A549 (cell line): ENCODE measurements around the gene TLR6. TPM values are rescaled to one million over a fixed set of nuclear protein-coding genes. Genes with fewer than 3 reads are reported as not detected.

Source experiments
- ATAC-seq, 2 experiments: fragments of 200-7000 bp in 1 of 2; fragments of >200 bp in 1 of 2; cut with Nextera tagmentation in 1 of 2; cut with Tn5 transposase in 1 of 2; 3 replicates each; pipeline versions ENCODE4 v1.8.0 to v1.9.1; 2018 to 2020; ENCODE audit warnings: mild to moderate bottlenecking in 1 of 2, moderate library complexity in 1 of 2
- CTCF ChIA-PET: fragments of 300-600 bp; sonication (Branson Sonifier 250); formaldehyde crosslinking; extraction: SDS; loops from one replicate; lab custom pipeline; 2021; ENCODE audit warnings: antibody characterized with exemption, inconsistent platforms; lab: Yijun Ruan, JAX
- POLR2A ChIA-PET: fragments of 350-600 bp; formaldehyde crosslinking; extraction: SDS; loops from one replicate; lab custom pipeline; 2021; ENCODE audit warnings: antibody characterized with exemption, inconsistent platforms; lab: Yijun Ruan, JAX
- DNase-seq, 2 experiments: peaks; one replicate each; pipeline versions ENCODE4 v3.0.0 to v3.0.0-alpha.2; 2011 to 2016; ENCODE audit warnings: low read depth in 1 of 2, low spot score in 1 of 2
- FAIRE-seq: peaks from 2 replicates; lab custom pipeline; 2011; peaks lifted over from hg19 to GRCh38; lab: Jason Lieb, UNC
- H3K27ac ChIP-seq, 2 experiments: fragments of >200 bp; sonication (Bioruptor Twin); formaldehyde crosslinking; 3 replicates each; pipeline ENCODE4 v1.5.1; 2016 to 2017
- H3K4me1 ChIP-seq: fragments of >200 bp; sonication (Bioruptor Twin); formaldehyde crosslinking; 3 replicates; pipeline ENCODE4 v1.6.1; 2016
- H3K4me2 ChIP-seq: fragments of >200 bp; sonication (Bioruptor Twin); formaldehyde crosslinking; 3 replicates; pipeline ENCODE4 v1.6.1; 2016
- H3K4me3 ChIP-seq: fragments of >200 bp; sonication (Bioruptor Twin); formaldehyde crosslinking; 3 replicates; pipeline ENCODE4 v1.5.1; 2016
- H3K9me3 ChIP-seq: fragments of >200 bp; sonication (Bioruptor Twin); formaldehyde crosslinking; 3 replicates; pipeline ENCODE4 v1.6.1; 2016
- CHD4 ChIP-seq: fragments of 200-600 bp; sonication (generic); IDR thresholded peaks from 2 replicates; pipeline ENCODE4 v1.6.1; 2016; ENCODE audit warnings: antibody characterized with exemption, mild to moderate bottlenecking, borderline replicate concordance
- EHF ChIP-seq: fragments of 250-450 bp; sonication (Bioruptor Pico); IDR thresholded peaks from 2 replicates; pipeline ENCODE4 v1.5.0; 2020; ENCODE audit warnings: mild to moderate bottlenecking
- ESRRA ChIP-seq: fragments of 150-350 bp; IDR thresholded peaks from 2 replicates; pipeline ENCODE4 v1.6.1; 2014; ENCODE audit warnings: mild to moderate bottlenecking, low read length, borderline replicate concordance
- GATA3 ChIP-seq: IDR thresholded peaks from 2 replicates; pipeline ENCODE4 v1.6.1; 2012; ENCODE audit warnings: borderline replicate concordance
- HEYL ChIP-seq: fragments of 250-450 bp; sonication (Bioruptor Pico); IDR thresholded peaks from 2 replicates; pipeline ENCODE4 v1.8.0; 2021; ENCODE audit warnings: mild to moderate bottlenecking, moderate library complexity
- HOXA7 ChIP-seq: fragments of 250-450 bp; sonication (Bioruptor Pico); IDR thresholded peaks from 2 replicates; pipeline ENCODE4 v1.5.0; 2020; ENCODE audit warnings: mild to moderate bottlenecking, moderate library complexity
- MAZ ChIP-seq: fragments of 150-350 bp; IDR thresholded peaks from 2 replicates; pipeline ENCODE4 v1.6.1; 2014; ENCODE audit warnings: antibody characterized with exemption, low read depth, low read length, borderline replicate concordance
- MYC ChIP-seq: IDR thresholded peaks from 2 replicates; pipeline ENCODE4 v1.6.1; 2012; ENCODE audit warnings: mild to moderate bottlenecking, inconsistent platforms, low read length, improper control_type of control experiment, borderline replicate concordance
- NFE2L2 ChIP-seq: fragments of 150-350 bp; conservative IDR thresholded peaks from 2 replicates; pipeline ENCODE4 v1.6.1; 2014; ENCODE audit warnings: low read length
- POLR2AphosphoS2 ChIP-seq: conservative IDR thresholded peaks from 2 replicates; pipeline ENCODE4 v1.6.1; 2012; ENCODE audit warnings: low read length, improper control_type of control experiment, inconsistent platforms
- RNF2 ChIP-seq: fragments of 200-600 bp; sonication (generic); IDR thresholded peaks from 2 replicates; pipeline ENCODE4 v1.6.1; 2016; ENCODE audit warnings: low read depth, mild to moderate bottlenecking, antibody characterized with exemption, moderate library complexity, borderline replicate concordance
- ZNF302 ChIP-seq: fragments of 250-450 bp; sonication (Bioruptor Pico); IDR thresholded peaks from 2 replicates; pipeline ENCODE4 v1.9.0; 2021; ENCODE audit warnings: inconsistent platforms, mild to moderate bottlenecking, moderate library complexity
- ZSCAN20 ChIP-seq: fragments of 250-450 bp; sonication (Bioruptor Pico); IDR thresholded peaks from 2 replicates; pipeline ENCODE4 v1.8.0; 2022; ENCODE audit warnings: mild to moderate bottlenecking, moderate library complexity
- WGBS: methylation state at CpG from one replicate; pipeline ENCODE4 v1.1.6; 2017; ENCODE audit errors: missing lambda C conversion rate; 5-methylcytosine and 5-hydroxymethylcytosine counted together
- polyA plus RNA-seq, 4 experiments: library from polyadenylated mRNA; depleted of rRNA in 3 of 4; stranded (reverse); fragments of >200 nt; fragmentation: RNase III in 1 of 4; extraction: RNeasy Plus Mini Kit Qiagen cat#74134 plus additional on column Dnase treatment in 1 of 4; gene quantifications; 2 replicates in 3 of 4; 3 replicates in 1 of 4; pipeline ENCODE4 v1.2.3, GENCODE V29; 2011 to 2017
- TF ChIP-seq, protein P1 (sequence below): fragments of 450-650 bp; IDR thresholded peaks from 2 replicates; pipeline ENCODE4 v1.6.1; 2014; ENCODE audit warnings: antibody characterized with exemption
- TF ChIP-seq, protein P2 (sequence below): fragments of >200 bp; sonication (Bioruptor Twin); formaldehyde crosslinking; IDR thresholded peaks from 3 replicates; pipeline ENCODE4 v1.6.1; 2016
- TF ChIP-seq, protein P3 (sequence below): fragments of 200-600 bp; sonication (generic); IDR thresholded peaks from 2 replicates; pipeline ENCODE4 v1.6.1; 2016; ENCODE audit warnings: antibody characterized with exemption, mild to moderate bottlenecking, moderate library complexity
- TF ChIP-seq, protein P4 (sequence below): fragments of >200 bp; sonication (Bioruptor Twin); formaldehyde crosslinking; IDR thresholded peaks from 2 replicates; pipeline ENCODE4 v1.6.1; 2016

TLR6 gene
- polyA plus RNA-seq, 2 of the 4 experiments (the other 2 are of a cell fraction), result 5.6 to 11.5 TPM

DNA sequence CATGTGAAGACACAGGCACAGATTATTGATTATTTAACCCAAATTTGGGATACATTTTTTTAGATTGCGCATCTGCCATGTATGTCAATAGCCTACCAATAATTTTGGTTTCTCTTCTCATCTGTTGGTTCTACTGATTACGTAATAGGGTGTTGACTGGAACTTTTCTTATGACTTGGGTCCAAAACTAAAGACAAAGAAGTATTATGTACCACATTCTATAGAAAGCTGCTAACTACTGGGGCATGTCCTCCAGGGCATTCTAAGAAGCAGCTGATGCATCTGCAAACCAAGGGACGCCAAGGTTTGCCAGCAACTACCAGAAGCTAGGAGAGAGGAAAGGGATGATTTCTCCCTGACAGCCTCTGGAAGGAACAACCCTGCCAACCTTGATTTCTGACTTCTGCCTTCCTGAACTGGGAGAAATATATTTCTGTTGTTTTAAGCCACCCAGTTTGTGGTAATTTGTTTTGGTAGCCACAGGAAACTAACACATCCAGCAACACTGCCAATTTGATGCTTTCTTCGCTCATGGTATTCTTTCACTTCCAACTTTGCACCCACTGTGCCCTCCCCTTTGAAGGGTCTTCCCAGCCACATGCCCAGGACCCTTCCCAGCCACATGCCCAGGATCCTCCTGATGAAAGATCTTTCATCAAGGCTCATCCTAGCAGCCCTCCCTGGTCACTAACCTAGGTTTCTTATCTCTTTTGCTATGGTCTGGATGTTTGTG is 36.1 kb downstream of the TLR6 start:
- DNase-seq, result no peak
- no peaks in the 10 kb centered on the region; the same call in 2 of the 3 replicates for H3K9me3 ChIP-seq
- ChIA-PET POLR2A (no interaction called here), CTCF (no interaction called here)
- 83% methylated on average over 4 of the region's 4 CpGs for WGBS
- H3K27ac ChIP-seq, result no peak overlapping the region
- TF ChIP-seq GATA3 (no peak), MAZ (no peak), ZNF302 (CRISPR knock-in tag) (no peak), CHD4 (no peak), RNF2 (no peak), POLR2AphosphoS2 (no peak), NFE2L2 (no peak), ESRRA (no peak), HOXA7 (no peak), HEYL (no peak), ZSCAN20 (CRISPR knock-in tag) (no peak), MYC (no peak)
- TF ChIP-seq, protein P1, sequence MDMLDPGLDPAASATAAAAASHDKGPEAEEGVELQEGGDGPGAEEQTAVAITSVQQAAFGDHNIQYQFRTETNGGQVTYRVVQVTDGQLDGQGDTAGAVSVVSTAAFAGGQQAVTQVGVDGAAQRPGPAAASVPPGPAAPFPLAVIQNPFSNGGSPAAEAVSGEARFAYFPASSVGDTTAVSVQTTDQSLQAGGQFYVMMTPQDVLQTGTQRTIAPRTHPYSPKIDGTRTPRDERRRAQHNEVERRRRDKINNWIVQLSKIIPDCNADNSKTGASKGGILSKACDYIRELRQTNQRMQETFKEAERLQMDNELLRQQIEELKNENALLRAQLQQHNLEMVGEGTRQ, result no peak
- TF ChIP-seq, protein P2, sequence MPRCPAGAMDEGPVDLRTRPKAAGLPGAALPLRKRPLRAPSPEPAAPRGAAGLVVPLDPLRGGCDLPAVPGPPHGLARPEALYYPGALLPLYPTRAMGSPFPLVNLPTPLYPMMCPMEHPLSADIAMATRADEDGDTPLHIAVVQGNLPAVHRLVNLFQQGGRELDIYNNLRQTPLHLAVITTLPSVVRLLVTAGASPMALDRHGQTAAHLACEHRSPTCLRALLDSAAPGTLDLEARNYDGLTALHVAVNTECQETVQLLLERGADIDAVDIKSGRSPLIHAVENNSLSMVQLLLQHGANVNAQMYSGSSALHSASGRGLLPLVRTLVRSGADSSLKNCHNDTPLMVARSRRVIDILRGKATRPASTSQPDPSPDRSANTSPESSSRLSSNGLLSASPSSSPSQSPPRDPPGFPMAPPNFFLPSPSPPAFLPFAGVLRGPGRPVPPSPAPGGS, result no peak
- TF ChIP-seq, protein P3, sequence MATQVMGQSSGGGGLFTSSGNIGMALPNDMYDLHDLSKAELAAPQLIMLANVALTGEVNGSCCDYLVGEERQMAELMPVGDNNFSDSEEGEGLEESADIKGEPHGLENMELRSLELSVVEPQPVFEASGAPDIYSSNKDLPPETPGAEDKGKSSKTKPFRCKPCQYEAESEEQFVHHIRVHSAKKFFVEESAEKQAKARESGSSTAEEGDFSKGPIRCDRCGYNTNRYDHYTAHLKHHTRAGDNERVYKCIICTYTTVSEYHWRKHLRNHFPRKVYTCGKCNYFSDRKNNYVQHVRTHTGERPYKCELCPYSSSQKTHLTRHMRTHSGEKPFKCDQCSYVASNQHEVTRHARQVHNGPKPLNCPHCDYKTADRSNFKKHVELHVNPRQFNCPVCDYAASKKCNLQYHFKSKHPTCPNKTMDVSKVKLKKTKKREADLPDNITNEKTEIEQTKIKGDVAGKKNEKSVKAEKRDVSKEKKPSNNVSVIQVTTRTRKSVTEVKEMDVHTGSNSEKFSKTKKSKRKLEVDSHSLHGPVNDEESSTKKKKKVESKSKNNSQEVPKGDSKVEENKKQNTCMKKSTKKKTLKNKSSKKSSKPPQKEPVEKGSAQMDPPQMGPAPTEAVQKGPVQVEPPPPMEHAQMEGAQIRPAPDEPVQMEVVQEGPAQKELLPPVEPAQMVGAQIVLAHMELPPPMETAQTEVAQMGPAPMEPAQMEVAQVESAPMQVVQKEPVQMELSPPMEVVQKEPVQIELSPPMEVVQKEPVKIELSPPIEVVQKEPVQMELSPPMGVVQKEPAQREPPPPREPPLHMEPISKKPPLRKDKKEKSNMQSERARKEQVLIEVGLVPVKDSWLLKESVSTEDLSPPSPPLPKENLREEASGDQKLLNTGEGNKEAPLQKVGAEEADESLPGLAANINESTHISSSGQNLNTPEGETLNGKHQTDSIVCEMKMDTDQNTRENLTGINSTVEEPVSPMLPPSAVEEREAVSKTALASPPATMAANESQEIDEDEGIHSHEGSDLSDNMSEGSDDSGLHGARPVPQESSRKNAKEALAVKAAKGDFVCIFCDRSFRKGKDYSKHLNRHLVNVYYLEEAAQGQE, result no peak
- FAIRE-seq, result no peak
- no peaks in the 10 kb centered on the region for H3K4me1 ChIP-seq
- no peak overlapping the region for H3K4me2 ChIP-seq
- H3K4me3 ChIP-seq, result no peak overlapping the region
- no peak for ATAC-seq

DNA sequence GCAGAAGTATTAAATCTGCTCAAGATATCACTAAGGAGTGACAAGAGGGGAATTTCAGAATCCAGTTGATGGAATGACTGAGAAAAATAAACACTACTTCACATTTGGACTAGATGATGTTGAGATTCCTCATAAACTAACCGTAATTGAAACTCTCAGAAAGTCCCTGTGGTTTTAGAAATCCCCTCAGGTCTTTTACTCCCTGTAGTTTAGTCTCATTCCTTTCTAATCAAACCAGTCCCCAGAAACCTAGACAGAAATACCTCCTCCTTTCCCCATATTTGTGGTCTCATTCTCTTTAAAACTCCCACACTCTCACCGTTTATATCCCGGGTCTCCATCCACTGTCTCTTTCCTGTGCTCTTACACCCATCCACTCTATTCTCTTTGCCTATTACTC is 37.0 kb downstream of the TLR6 start:
- FAIRE-seq, result no peak
- no peak for TF ChIP-seq HEYL
- TF ChIP-seq EHF (CRISPR knock-in tag), result no peak
- TF ChIP-seq, protein P4, sequence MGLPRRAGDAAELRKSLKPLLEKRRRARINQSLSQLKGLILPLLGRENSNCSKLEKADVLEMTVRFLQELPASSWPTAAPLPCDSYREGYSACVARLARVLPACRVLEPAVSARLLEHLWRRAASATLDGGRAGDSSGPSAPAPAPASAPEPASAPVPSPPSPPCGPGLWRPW, result no peak
- ChIA-PET CTCF (no interaction called here), POLR2A (no interaction called here)
- DNase-seq, result no peak
- no peaks in the 10 kb centered on the region; the same call in 2 of the 3 replicates for H3K9me3 ChIP-seq
- no peaks in the 10 kb centered on the region for H3K4me1 ChIP-seq
- H3K4me3 ChIP-seq, result no peak overlapping the region
- no peak overlapping the region for H3K27ac ChIP-seq
- 50% methylated on average over 3 of the region's 3 CpGs for WGBS
- no peak overlapping the region for H3K4me2 ChIP-seq
- ATAC-seq, result no peak
